ENCODE measurements around the gene TMEM39A.
A peak's percentile ranks its signal among the peaks of the same experiment; 100 is the strongest.

TMEM39A gene

GRCh38 chr3:119396870-119397269, 66.5 kb downstream of the TMEM39A start:
- no peak overlapping the region for H3K9ac ChIP-seq (ENCODE audit: low read length)
- no peaks in the 10 kb centered on the region for H3K9me2 ChIP-seq (replicated peaks; ENCODE audit: insufficient read depth, low read length)
- peaks cover 15% of the 10 kb centered on the region for H3F3A ChIP-seq (ENCODE audit: insufficient read depth, low read length)
- H3K4me1 ChIP-seq (ENCODE audit: low read length) = peaks cover 40% of the 10 kb centered on the region
- H3K27ac ChIP-seq (ENCODE audit: low read length) = no peak overlapping the region
- TF ChIP-seq EZH2phosphoT487 (IDR thresholded peaks at IDR 0.05; ENCODE audit: low read length) (no peak), EZH2 (optimal IDR thresholded peaks at IDR 0.05; ENCODE audit: low read depth, low read length) (no peak), CTCF (IDR thresholded peaks at IDR 0.05; ENCODE audit: low read length) (no peak)
- no peaks in the 10 kb centered on the region for H3K27me3 ChIP-seq (replicated peaks; ENCODE audit: insufficient read depth, low read length)
- no peak overlapping the region for H3K4me3 ChIP-seq (ENCODE audit: low read length)
- no peak overlapping the region for H2AFZ ChIP-seq (ENCODE audit: low read length)
- H4K20me1 ChIP-seq (ENCODE audit: insufficient read depth, low read length) = no peaks in the 10 kb centered on the region
- no peaks in the 10 kb centered on the region for H3K79me2 ChIP-seq (ENCODE audit: low read length)
- no peaks in the 10 kb centered on the region for H3K36me3 ChIP-seq (replicated peaks; ENCODE audit: insufficient read depth, low read length)
- DNase-seq = no peak
- no peaks in the 10 kb centered on the region for H3K9me3 ChIP-seq (replicated peaks; ENCODE audit: insufficient read depth, low read length)
- H3K4me2 ChIP-seq (ENCODE audit: low read depth, low read length) = no peak overlapping the region

- H3K27me3 ChIP-seq (replicated peaks; ENCODE audit: insufficient read depth, low read length) = no peaks in the 10 kb centered on the region
- no peak overlapping the region for H3K4me3 ChIP-seq (ENCODE audit: low read length)
- TF ChIP-seq CTCF (IDR thresholded peaks at IDR 0.05; ENCODE audit: low read length) = no peak
- TF ChIP-seq EZH2 (optimal IDR thresholded peaks at IDR 0.05; ENCODE audit: low read depth, low read length) = no peak
- no peaks in the 10 kb centered on the region for H3K36me3 ChIP-seq (replicated peaks; ENCODE audit: insufficient read depth, low read length)
- no peak overlapping the region for H2AFZ ChIP-seq (ENCODE audit: low read length)
- H3K4me2 ChIP-seq (ENCODE audit: low read depth, low read length) = peak overlapping the region; percentile 33; the same call in 1 of the 2 replicates
- DNase-seq = peak; percentile 63
- no peaks in the 10 kb centered on the region for H3K79me2 ChIP-seq (ENCODE audit: low read length)
- peaks cover 30% of the 10 kb centered on the region for H3K4me1 ChIP-seq (ENCODE audit: low read length)
- no peaks in the 10 kb centered on the region for H3K9me3 ChIP-seq (replicated peaks; ENCODE audit: insufficient read depth, low read length)
- no peaks in the 10 kb centered on the region for H3K9me2 ChIP-seq (replicated peaks; ENCODE audit: insufficient read depth, low read length)
- H3K9ac ChIP-seq (ENCODE audit: low read length) = no peak overlapping the region
- H3F3A ChIP-seq (ENCODE audit: insufficient read depth, low read length) = peaks cover 8% of the 10 kb centered on the region
- no peaks in the 10 kb centered on the region for H4K20me1 ChIP-seq (ENCODE audit: insufficient read depth, low read length)
- peak overlapping the region; percentile 69 for H3K27ac ChIP-seq (ENCODE audit: low read length)
These were observed 67.5 kb downstream of the TMEM39A start for GRCh38 chr3:119395923-119396358.

- DNase-seq = no peak
- H3K36me3 ChIP-seq (replicated peaks; ENCODE audit: insufficient read depth, low read length) = no peaks in the 10 kb centered on the region
- no peaks in the 10 kb centered on the region for H3K4me1 ChIP-seq (ENCODE audit: low read length)
- no peak overlapping the region for H3K4me2 ChIP-seq (ENCODE audit: low read depth, low read length)
- H3K27ac ChIP-seq (ENCODE audit: low read length) = no peak overlapping the region
- H3K27me3 ChIP-seq (replicated peaks; ENCODE audit: insufficient read depth, low read length) = no peaks in the 10 kb centered on the region
- H3F3A ChIP-seq (ENCODE audit: insufficient read depth, low read length) = no peaks in the 10 kb centered on the region
- H3K9me2 ChIP-seq (replicated peaks; ENCODE audit: insufficient read depth, low read length) = no peaks in the 10 kb centered on the region
- H4K20me1 ChIP-seq (ENCODE audit: insufficient read depth, low read length) = no peaks in the 10 kb centered on the region
- no peaks in the 10 kb centered on the region for H3K79me2 ChIP-seq (ENCODE audit: low read length)
- no peak overlapping the region for H3K4me3 ChIP-seq (ENCODE audit: low read length)
- no peak overlapping the region for H2AFZ ChIP-seq (ENCODE audit: low read length)
- no peak overlapping the region for H3K9ac ChIP-seq (ENCODE audit: low read length)
- TF ChIP-seq EZH2phosphoT487 (IDR thresholded peaks at IDR 0.05; ENCODE audit: low read length) (no peak), CTCF (IDR thresholded peaks at IDR 0.05; ENCODE audit: low read length) (no peak), EZH2 (optimal IDR thresholded peaks at IDR 0.05; ENCODE audit: low read depth, low read length) (no peak)
- no peaks in the 10 kb centered on the region for H3K9me3 ChIP-seq (replicated peaks; ENCODE audit: insufficient read depth, low read length)
These were observed 74.8 kb downstream of the TMEM39A start for GRCh38 chr3:119388577-119388976.

All from MM.1S (cell line).